ENCODE results near the gene DQX1. TPM values are rescaled to one million over a fixed set of nuclear protein-coding genes. Genes with fewer than 3 reads are reported as not detected.

Gene DQX1
- total RNA-seq, 6 experiments from 2014 or later = 0.14 to 0.40 TPM; not detected in 4

DNA sequence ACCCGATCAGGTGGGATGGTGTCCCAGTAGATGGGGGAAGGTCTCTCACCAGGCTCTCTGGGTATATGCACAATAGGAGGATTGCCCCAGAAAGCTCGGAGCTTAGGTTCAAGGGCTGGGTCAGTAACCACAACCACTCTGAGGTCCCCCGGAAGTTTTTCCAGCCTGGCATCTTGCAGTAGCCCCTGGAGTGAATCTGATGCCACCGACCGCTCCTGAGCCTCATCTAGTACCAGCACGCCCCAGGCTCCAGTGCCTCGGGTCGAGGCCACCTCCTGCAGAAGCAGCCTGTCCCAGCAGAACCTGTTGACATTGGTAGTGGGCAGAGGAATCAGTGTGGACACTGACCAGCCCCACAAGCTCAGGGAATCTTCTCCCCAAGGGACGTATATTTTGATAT lies 2.0 kb downstream of the DQX1 start:
- Mint-ChIP-seq H3K27ac (no peak overlapping the region), H3K27me3 (ENCODE audit: insufficient read depth) (peaks cover 18% of the 10 kb centered on the region), H3K9me3 (no peaks in the 10 kb centered on the region), H3K4me3 (no peak overlapping the region), H3K4me1 (ENCODE audit: low read depth) (peaks cover 15% of the 10 kb centered on the region), H3K36me3 (ENCODE audit: low read depth) (peaks cover 28% of the 10 kb centered on the region)
- TF ChIP-seq, protein P1, sequence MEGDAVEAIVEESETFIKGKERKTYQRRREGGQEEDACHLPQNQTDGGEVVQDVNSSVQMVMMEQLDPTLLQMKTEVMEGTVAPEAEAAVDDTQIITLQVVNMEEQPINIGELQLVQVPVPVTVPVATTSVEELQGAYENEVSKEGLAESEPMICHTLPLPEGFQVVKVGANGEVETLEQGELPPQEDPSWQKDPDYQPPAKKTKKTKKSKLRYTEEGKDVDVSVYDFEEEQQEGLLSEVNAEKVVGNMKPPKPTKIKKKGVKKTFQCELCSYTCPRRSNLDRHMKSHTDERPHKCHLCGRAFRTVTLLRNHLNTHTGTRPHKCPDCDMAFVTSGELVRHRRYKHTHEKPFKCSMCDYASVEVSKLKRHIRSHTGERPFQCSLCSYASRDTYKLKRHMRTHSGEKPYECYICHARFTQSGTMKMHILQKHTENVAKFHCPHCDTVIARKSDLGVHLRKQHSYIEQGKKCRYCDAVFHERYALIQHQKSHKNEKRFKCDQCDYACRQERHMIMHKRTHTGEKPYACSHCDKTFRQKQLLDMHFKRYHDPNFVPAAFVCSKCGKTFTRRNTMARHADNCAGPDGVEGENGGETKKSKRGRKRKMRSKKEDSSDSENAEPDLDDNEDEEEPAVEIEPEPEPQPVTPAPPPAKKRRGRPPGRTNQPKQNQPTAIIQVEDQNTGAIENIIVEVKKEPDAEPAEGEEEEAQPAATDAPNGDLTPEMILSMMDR (IDR thresholded peaks at IDR 0.05) = no peak
- DNase-seq = no peak

DNA sequence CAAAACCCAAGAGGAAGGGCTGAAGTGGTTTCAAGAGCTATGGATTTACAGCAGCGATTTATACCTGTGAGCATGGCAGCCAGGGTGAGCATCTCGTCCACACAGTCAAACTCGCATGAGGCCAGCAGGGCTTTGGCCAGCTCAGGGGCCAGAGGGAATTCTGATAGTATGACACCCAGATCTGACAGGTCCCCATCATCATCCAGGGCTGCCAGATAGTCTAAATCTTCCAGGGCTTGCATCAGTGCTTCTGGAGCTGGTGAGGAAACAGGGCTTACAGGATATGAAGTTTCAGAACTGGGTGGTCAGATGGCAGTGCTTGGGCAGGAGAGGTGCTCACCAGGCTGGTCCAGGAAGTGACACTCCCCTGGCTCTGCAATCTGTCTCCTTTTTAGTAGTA lies 3.5 kb downstream of the DQX1 start:
- Mint-ChIP-seq H3K27me3 (ENCODE audit: insufficient read depth) (peaks cover 23% of the 10 kb centered on the region), H3K27ac (no peak overlapping the region)

DNA sequence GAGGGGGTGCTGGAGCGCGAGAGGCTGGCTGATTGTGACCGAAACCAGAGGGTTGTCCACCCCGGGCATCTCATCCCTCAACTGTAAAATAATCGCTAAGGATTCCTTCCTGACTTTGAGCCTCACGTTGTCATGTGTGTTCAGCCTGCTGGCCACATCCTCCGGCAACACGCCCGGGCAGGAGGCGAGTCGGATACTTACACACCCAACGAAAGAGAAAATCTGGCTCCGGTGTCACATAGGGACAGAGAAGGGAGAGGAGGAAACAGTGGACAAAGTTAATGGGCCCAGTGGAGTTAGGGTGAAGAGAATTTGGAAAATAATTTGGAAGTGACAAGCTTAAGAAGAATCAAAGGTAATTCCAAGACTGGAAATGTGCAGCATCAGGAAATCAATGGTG lies 9.4 kb downstream of the DQX1 start:
- H3K4me3 Mint-ChIP-seq = no peak overlapping the region
- H3K4me1 Mint-ChIP-seq (ENCODE audit: low read depth) = peaks cover 2% of the 10 kb centered on the region
- H3K27ac Mint-ChIP-seq = no peak overlapping the region
- no peaks in the 10 kb centered on the region for H3K9me3 Mint-ChIP-seq
- H3K27me3 Mint-ChIP-seq (ENCODE audit: insufficient read depth) = peaks cover 52% of the 10 kb centered on the region
- DNase-seq = no peak
- TF ChIP-seq, protein P1 (IDR thresholded peaks at IDR 0.05) = no peak
- H3K36me3 Mint-ChIP-seq (ENCODE audit: low read depth) = peaks cover 5% of the 10 kb centered on the region; the same call in 1 of the 2 replicates

More for the DNA sequence above, 3.5 kb downstream of the DQX1 start:
- Mint-ChIP-seq H3K9me3 (no peaks in the 10 kb centered on the region), H3K36me3 (ENCODE audit: low read depth) (peaks cover 19% of the 10 kb centered on the region), H3K4me1 (ENCODE audit: low read depth) (peaks cover 2% of the 10 kb centered on the region; the same call in 1 of the 2 replicates), H3K4me3 (no peak overlapping the region)
- DNase-seq = no peak
- TF ChIP-seq, protein P1 (IDR thresholded peaks at IDR 0.05) = no peak

DNA sequence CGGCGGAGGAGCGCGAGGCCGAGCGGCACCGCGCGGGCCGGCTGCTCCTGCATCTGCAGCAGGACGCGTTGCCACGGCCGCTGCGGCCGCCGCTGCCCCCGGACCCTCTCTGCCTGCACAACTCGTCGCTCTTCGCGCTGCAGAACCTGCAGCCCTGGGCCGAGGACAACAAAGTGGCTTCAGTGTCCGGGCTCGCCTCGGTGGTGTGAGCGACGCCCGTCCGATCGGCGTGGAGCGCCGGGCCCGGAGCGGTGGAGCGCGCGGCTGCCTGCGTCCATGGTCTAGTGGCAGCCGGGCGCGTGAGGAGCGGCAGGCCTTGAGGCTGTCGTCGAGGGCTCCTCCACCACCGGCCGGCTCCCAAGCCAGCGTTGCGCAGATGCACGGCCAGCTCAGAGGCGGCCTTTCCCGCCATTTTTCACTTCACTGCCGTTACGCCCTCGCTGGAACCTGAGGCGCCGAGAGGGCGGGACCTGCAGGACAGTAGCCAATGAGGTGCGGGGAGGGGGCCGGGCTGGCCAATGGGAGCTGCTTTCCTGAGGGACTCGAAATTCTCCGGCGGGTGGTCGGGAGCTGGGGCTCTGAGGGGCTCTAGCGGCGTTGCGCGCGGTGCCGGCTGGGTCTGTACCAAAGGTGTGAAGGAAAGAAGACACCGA lies 9.9 kb downstream of the DQX1 start:
- no peak for DNase-seq
- Mint-ChIP-seq H3K27ac (no peak overlapping the region), H3K4me3 (no peak overlapping the region), H3K4me1 (ENCODE audit: low read depth) (peaks cover 7% of the 10 kb centered on the region), H3K27me3 (ENCODE audit: insufficient read depth) (peaks cover 55% of the 10 kb centered on the region), H3K36me3 (ENCODE audit: low read depth) (peaks cover 5% of the 10 kb centered on the region; the same call in 1 of the 2 replicates), H3K9me3 (no peaks in the 10 kb centered on the region)
- TF ChIP-seq, protein P1 (IDR thresholded peaks at IDR 0.05) = no peak

DNA sequence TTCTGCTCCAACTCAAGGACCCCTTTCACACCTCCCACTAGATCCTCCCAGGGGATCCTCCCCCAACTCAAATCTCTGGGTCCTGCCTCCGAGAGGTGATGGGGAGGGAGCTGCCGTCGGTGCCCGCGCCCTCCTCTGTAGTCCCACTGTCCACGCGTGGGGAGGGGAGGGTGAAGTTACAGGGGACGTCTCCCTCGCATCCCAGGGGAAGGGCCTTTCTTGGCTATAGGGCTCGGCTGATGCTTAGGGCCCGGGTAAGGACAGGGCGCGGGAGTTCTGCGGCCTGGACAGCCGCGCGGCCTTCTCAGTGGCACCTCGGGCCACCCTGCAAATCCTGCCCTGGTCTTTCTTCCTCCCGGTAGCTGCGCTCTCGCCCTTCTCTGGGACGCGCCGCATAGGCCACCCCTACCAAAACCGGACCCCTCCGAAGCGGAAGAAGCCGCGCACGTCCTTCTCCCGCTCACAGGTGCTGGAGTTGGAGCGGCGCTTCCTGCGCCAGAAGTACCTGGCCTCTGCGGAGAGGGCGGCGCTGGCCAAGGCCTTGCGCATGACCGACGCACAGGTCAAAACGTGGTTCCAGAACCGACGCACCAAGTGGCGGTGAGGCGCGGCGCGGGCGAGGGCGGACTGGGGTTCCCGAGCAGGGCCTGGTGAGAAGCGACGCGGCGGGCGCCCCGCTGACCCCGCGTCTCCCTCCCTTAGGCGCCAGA lies 10.6 kb downstream of the DQX1 start:
- DNase-seq = no peak
- TF ChIP-seq, protein P1 (IDR thresholded peaks at IDR 0.05) = no peak
- Mint-ChIP-seq H3K4me3 (no peak overlapping the region), H3K36me3 (ENCODE audit: low read depth) (peaks cover 5% of the 10 kb centered on the region; the same call in 1 of the 2 replicates), H3K9me3 (no peaks in the 10 kb centered on the region), H3K27ac (no peak overlapping the region), H3K4me1 (ENCODE audit: low read depth) (peaks cover 12% of the 10 kb centered on the region), H3K27me3 (ENCODE audit: insufficient read depth) (peaks cover 52% of the 10 kb centered on the region)
